Activated CD8-positive, alpha-beta T cell treated with anti-CD3 and anti-CD28 coated beads for 36 hours (primary cell): ENCODE data around the gene RBM15. TPM values are rescaled to one million over a fixed set of nuclear protein-coding genes. Genes with fewer than 3 reads are reported as not detected.

ENCODE experiments used
- ATAC-seq: fragments of 200-7000 bp; cut with Tn5 transposase; one replicate; pipeline ENCODE4 v1.10.0; 2021; ENCODE audit warnings: mild to moderate bottlenecking, moderate library complexity
- CTCF ChIA-PET: fragments of 350-600 bp; sonication (Branson Sonifier 250); formaldehyde crosslinking; loops from one replicate; lab custom pipeline; 2021; ENCODE audit warnings: antibody characterized with exemption; lab: Charles Lee
- POLR2A ChIA-PET: fragments of 350-600 bp; sonication (Branson Sonifier 250); formaldehyde crosslinking; loops from one replicate; lab custom pipeline; 2021; ENCODE audit warnings: antibody characterized with exemption; lab: Charles Lee
- DNase-seq: peaks from one replicate; pipeline ENCODE4 v3.0.0-alpha.2; 2020
- H3K27ac Mint-ChIP-seq: one replicate; pipeline ENCODE4 v1.8.0; 2021; ENCODE audit warnings: mild to moderate bottlenecking, mixed read lengths
- H3K27me3 Mint-ChIP-seq: one replicate; pipeline ENCODE4 v1.8.0; 2021; ENCODE audit warnings: mixed read lengths
- H3K36me3 Mint-ChIP-seq: one replicate; pipeline ENCODE4 v1.8.0; 2021; ENCODE audit warnings: low read depth, mixed read lengths
- H3K4me1 Mint-ChIP-seq: one replicate; pipeline ENCODE4 v1.8.0; 2021; ENCODE audit warnings: low read depth, mixed read lengths
- H3K4me3 Mint-ChIP-seq: one replicate; pipeline ENCODE4 v1.8.0; 2021; ENCODE audit warnings: mild to moderate bottlenecking, moderate library complexity, mixed read lengths
- H3K9me3 Mint-ChIP-seq: one replicate; pipeline ENCODE4 v1.8.0; 2021; ENCODE audit warnings: mixed read lengths
- CTCF ChIP-seq: fragments of 200-600 bp; IDR thresholded peaks from one replicate; pipeline ENCODE4 v1.8.0; 2022; ENCODE audit warnings: antibody characterized with exemption, mild to moderate bottlenecking
- intact Hi-C: fragments of 100-400 bp; cut with micrococcal nuclease; formaldehyde crosslinking; loops from one replicate; pipeline ENCODE4 v1.10.0; 2022
- total RNA-seq, 2 experiments: library from RNA; stranded (reverse); gene quantifications; one replicate each; pipeline ENCODE4 v1.2.3, GENCODE V29; 2021

Gene RBM15
- total RNA-seq, 2 experiments from 2014 or later = 70.8 to 72.5 TPM

DNA sequence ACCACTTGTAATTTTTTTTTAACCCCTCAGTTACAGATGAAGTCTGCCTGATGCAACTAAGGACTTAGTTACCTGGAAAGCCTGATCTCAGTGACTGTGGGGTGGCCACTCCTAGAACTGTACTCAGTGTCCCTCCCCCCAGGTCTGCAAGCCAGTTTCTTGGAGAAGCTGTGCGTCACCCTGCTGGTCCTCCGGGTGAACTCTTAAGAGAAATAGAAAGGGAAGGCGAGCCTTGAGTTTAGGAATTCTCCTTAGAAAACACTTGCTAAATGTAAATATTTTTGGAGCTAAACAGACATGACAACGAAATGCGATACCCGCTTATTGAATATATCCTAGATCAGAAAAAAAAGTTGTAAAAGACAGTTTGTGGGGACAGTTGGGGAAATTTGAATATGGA lies 50.9 kb downstream of the RBM15 start:
- ATAC-seq (no peak), DNase-seq (no peak)
- H3K9me3 Mint-ChIP-seq = no peaks in the 10 kb centered on the region
- intact Hi-C loops = no loop called here
- no peaks in the 10 kb centered on the region for H3K27me3 Mint-ChIP-seq
- H3K36me3 Mint-ChIP-seq = peaks cover 9% of the 10 kb centered on the region
- H3K27ac Mint-ChIP-seq = no peak overlapping the region
- no peaks in the 10 kb centered on the region for H3K4me1 Mint-ChIP-seq
- H3K4me3 Mint-ChIP-seq = no peak overlapping the region
- POLR2A ChIA-PET = interaction anchor here (1.0 kb wide), 1 partner anchor 42 kb away, joined by 3 read pairs; no protein-coding TSS in a partner anchor
- TF ChIP-seq CTCF = no peak
- CTCF ChIA-PET = interaction anchor here (1.2 kb wide), 1 partner anchor 43 kb away, joined by 4 read pairs; no protein-coding TSS in a partner anchor

- no peaks in the 10 kb centered on the region for H3K9me3 Mint-ChIP-seq
- intact Hi-C loops = no loop called here
- POLR2A ChIA-PET = interaction anchor here (1.0 kb wide), 1 partner anchor 42 kb away, joined by 3 read pairs; no protein-coding TSS in a partner anchor
- no peak for TF ChIP-seq CTCF
- peaks cover 4% of the 10 kb centered on the region for H3K4me1 Mint-ChIP-seq
- H3K36me3 Mint-ChIP-seq = peaks cover 14% of the 10 kb centered on the region
- H3K27me3 Mint-ChIP-seq = no peaks in the 10 kb centered on the region
- DNase-seq (no peak), ATAC-seq (no peak)
- no peak within 1 kb of the TSS for H3K4me3 Mint-ChIP-seq
- CTCF ChIA-PET = no interaction called here
- no peak within 1 kb of the TSS for H3K27ac Mint-ChIP-seq
Observed at GRCh38 chr1:110390692-110391245, 51.6 kb downstream of the RBM15 start, which contains the start of gene SLC16A4. Gene SLC16A4, minus strand, starts transcription at chr1:110391026. Its CDS starts 1,703 bp downstream, at chr1:110389323.

GRCh38 chr1:110393286-110393685 lies 54.1 kb downstream of the RBM15 start:
- ChIA-PET POLR2A (interaction anchor here (0.8 kb wide), 2 partner anchors 12 to 15 kb away, joined by 3 read pairs; no protein-coding TSS in a partner anchor), CTCF (interaction anchor here (0.9 to 2.9 kb wide), 4 partner anchors 19 to 191 kb away, joined by 3 to 10 read pairs (median 4); no protein-coding TSS in a partner anchor)
- no peak for TF ChIP-seq CTCF
- H3K36me3 Mint-ChIP-seq = peaks cover 23% of the 10 kb centered on the region
- intact Hi-C loops = no loop called here
- H3K27me3 Mint-ChIP-seq = no peaks in the 10 kb centered on the region
- ATAC-seq (no peak), DNase-seq (no peak)
- H3K4me3 Mint-ChIP-seq = no peak overlapping the region
- H3K9me3 Mint-ChIP-seq = no peaks in the 10 kb centered on the region
- peaks cover 4% of the 10 kb centered on the region for H3K4me1 Mint-ChIP-seq
- no peak overlapping the region for H3K27ac Mint-ChIP-seq

DNA sequence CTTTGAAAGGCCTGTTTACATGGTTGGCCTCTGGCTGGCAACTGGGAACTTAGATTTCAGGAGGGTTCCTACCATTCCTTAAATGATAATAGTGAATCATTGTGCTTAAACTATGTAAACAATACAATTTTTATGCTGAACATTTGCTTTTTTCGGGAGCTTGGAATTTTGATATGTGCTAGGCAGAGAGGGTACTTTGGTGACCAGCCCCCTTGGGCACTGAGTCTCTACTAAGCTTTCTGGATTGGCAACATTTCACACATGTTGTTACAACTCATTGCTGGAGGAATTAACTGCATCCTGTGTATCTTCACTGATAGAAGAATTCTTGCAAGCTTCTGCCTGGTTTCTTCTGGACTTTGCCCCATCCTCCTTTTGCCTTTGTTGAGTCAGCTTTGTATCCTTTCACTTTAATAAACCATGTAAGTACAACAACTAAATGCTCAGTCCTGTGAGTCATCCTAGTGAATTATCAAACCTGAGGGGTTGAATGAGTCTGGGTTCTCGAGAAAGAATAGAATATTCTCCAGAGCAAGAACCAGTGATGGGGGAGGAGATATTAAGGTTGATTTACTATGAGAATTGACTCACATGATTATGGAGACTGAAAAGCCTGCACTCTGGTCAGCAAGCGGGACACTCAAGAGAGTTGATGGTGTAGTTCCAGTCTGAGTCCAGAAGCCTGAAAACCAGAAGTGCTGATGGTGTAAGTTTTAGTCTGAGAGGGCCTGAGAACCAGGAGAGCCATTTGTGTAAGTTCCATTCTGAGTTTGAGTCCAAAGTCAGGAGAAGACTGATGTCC lies 54.7 kb downstream of the RBM15 start:
- Mint-ChIP-seq H3K36me3 (peaks cover 24% of the 10 kb centered on the region), H3K4me1 (peaks cover 4% of the 10 kb centered on the region), H3K27me3 (no peaks in the 10 kb centered on the region), H3K27ac (no peak overlapping the region), H3K4me3 (no peak overlapping the region), H3K9me3 (no peaks in the 10 kb centered on the region)
- CTCF ChIA-PET = interaction anchor here (0.9 to 2.9 kb wide), 5 partner anchors 18 to 191 kb away, joined by 3 to 10 read pairs (median 4); partner anchors contain the start of gene RBM15
- DNase-seq = no peak
- intact Hi-C loops = no loop called here
- ATAC-seq = no peak
- no peak for TF ChIP-seq CTCF
- POLR2A ChIA-PET = interaction anchor here (0.8 kb wide), 1 partner anchor 16 kb away, joined by 3 read pairs; no protein-coding TSS in a partner anchor
